ENCODE measurements around the gene ATP2B2. TPM values are rescaled to one million over a fixed set of nuclear protein-coding genes. Genes with fewer than 3 reads are reported as not detected.
A peak's percentile ranks its signal among the peaks of the same experiment; 100 is the strongest.

The ATP2B2 gene
- total and polyA plus RNA-seq, 2 donors from 2014 or later, result 0.19 to 0.22 TPM

GRCh38 chr3:10485806-10486205 is 19.6 kb downstream of the ATP2B2 start:
- Histone ChIP-seq H3K27me3 (ENCODE audit: control insufficient read depth, insufficient read depth, low read length) (no peaks in the 10 kb centered on the region), H3K4me1 (ENCODE audit: control insufficient read depth in 2 of 3, insufficient read depth in 2 of 3, low read depth in 1 of 3, low read length in 3 of 3) (no peaks in the 10 kb centered on the region), H3K4me3 (ENCODE audit: low read length in 3 of 3) (no peak overlapping the region), H3K9ac (ENCODE audit: low read length in 3 of 3) (no peak overlapping the region), H3K27ac (ENCODE audit: low read depth in 2 of 2, low read length in 2 of 2) (no peak overlapping the region), H3K9me3 (ENCODE audit: control insufficient read depth in 2 of 3, insufficient read depth in 1 of 3, low read length in 3 of 3) (no peaks in the 10 kb centered on the region), H3K36me3 (ENCODE audit: control insufficient read depth in 2 of 3, insufficient read depth in 3 of 3, low read length in 3 of 3) (no peaks in the 10 kb centered on the region)
- intact Hi-C loops (cut with DNase I), result no loop called here
- TF ChIP-seq, protein P1, sequence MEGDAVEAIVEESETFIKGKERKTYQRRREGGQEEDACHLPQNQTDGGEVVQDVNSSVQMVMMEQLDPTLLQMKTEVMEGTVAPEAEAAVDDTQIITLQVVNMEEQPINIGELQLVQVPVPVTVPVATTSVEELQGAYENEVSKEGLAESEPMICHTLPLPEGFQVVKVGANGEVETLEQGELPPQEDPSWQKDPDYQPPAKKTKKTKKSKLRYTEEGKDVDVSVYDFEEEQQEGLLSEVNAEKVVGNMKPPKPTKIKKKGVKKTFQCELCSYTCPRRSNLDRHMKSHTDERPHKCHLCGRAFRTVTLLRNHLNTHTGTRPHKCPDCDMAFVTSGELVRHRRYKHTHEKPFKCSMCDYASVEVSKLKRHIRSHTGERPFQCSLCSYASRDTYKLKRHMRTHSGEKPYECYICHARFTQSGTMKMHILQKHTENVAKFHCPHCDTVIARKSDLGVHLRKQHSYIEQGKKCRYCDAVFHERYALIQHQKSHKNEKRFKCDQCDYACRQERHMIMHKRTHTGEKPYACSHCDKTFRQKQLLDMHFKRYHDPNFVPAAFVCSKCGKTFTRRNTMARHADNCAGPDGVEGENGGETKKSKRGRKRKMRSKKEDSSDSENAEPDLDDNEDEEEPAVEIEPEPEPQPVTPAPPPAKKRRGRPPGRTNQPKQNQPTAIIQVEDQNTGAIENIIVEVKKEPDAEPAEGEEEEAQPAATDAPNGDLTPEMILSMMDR (IDR thresholded peaks at IDR 0.05; ENCODE audit: borderline replicate concordance, extremely low read depth, insufficient read depth), result no peak
- no peak for FAIRE-seq
- peak in 1 of 5 donors; percentile 63 for DNase-seq

DNA sequence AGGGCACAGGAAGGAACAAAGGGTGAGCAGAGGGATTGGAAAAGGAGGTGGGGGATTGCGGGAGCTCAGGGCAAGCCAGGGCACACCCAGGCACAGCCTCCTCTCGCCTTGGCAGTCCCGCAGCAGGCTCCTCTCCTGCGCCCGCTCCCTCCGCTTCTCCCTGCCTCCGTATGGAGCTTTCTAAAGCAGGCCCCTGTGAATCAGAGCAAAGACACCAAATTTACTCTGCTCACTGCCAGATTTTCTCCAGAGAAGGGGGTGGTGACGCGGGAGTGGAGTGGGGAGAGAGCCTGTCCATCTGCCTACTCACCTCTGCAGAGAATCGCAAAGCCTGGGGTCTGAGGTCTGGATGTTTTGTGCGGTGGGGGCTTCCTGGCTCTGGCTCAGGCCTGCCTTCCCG is 20.0 kb downstream of the ATP2B2 start:
- Histone ChIP-seq H3K4me3 (ENCODE audit: low read length in 3 of 3) (no peak overlapping the region), H3K9me3 (ENCODE audit: control insufficient read depth in 2 of 3, insufficient read depth in 1 of 3, low read length in 3 of 3) (no peaks in the 10 kb centered on the region), H3K4me1 (ENCODE audit: control insufficient read depth in 2 of 3, insufficient read depth in 2 of 3, low read depth in 1 of 3, low read length in 3 of 3) (no peaks in the 10 kb centered on the region), H3K27me3 (ENCODE audit: control insufficient read depth, insufficient read depth, low read length) (no peaks in the 10 kb centered on the region), H3K36me3 (ENCODE audit: control insufficient read depth in 2 of 3, insufficient read depth in 3 of 3, low read length in 3 of 3) (no peaks in the 10 kb centered on the region), H3K27ac (ENCODE audit: low read depth in 2 of 2, low read length in 2 of 2) (no peak overlapping the region), H3K9ac (ENCODE audit: low read length in 3 of 3) (no peak overlapping the region)
- TF ChIP-seq, protein P1 (IDR thresholded peaks at IDR 0.05; ENCODE audit: borderline replicate concordance, extremely low read depth, insufficient read depth), result no peak
- DNase-seq, result no peak
- no peak for FAIRE-seq
- intact Hi-C loops (cut with DNase I), result no loop called here

DNA sequence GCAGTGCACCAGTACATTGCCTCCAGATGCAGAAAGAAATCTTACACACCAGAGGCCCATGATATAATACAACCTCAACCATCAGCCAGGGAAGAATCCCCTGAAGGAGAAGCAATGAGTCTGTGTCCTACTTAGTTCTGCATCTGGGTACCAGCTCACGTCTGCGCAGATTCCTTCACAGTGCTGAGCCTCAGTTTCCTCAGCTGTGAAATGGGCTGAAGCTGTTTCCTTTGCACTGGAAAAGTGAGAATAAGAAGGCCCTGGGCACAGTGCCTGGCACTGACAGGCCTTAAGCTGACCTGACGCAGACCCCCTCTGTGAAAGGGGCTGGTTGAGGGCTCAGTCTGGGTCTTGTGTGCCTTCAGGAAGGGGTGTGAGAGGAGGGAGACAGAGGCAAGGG is 20.7 kb downstream of the ATP2B2 start:
- H3K27me3 ChIP-seq (ENCODE audit: control insufficient read depth, insufficient read depth, low read length), result no peaks in the 10 kb centered on the region
- intact Hi-C loops (cut with DNase I), result no loop called here
- no peaks in the 10 kb centered on the region for H3K36me3 ChIP-seq (ENCODE audit: control insufficient read depth in 2 of 3, insufficient read depth in 3 of 3, low read length in 3 of 3)
- no peak overlapping the region for H3K27ac ChIP-seq (ENCODE audit: low read depth in 2 of 2, low read length in 2 of 2)
- H3K9me3 ChIP-seq (ENCODE audit: control insufficient read depth in 2 of 3, insufficient read depth in 1 of 3, low read length in 3 of 3), result no peaks in the 10 kb centered on the region
- DNase-seq, result peak in 1 of 5 donors; percentile 41
- TF ChIP-seq, protein P1 (IDR thresholded peaks at IDR 0.05; ENCODE audit: borderline replicate concordance, extremely low read depth, insufficient read depth), result no peak
- FAIRE-seq, result no peak
- no peak overlapping the region for H3K4me3 ChIP-seq (ENCODE audit: low read length in 3 of 3)
- H3K4me1 ChIP-seq (ENCODE audit: control insufficient read depth in 2 of 3, insufficient read depth in 2 of 3, low read depth in 1 of 3, low read length in 3 of 3), result no peaks in the 10 kb centered on the region
- H3K9ac ChIP-seq (ENCODE audit: low read length in 3 of 3), result no peak overlapping the region

DNA sequence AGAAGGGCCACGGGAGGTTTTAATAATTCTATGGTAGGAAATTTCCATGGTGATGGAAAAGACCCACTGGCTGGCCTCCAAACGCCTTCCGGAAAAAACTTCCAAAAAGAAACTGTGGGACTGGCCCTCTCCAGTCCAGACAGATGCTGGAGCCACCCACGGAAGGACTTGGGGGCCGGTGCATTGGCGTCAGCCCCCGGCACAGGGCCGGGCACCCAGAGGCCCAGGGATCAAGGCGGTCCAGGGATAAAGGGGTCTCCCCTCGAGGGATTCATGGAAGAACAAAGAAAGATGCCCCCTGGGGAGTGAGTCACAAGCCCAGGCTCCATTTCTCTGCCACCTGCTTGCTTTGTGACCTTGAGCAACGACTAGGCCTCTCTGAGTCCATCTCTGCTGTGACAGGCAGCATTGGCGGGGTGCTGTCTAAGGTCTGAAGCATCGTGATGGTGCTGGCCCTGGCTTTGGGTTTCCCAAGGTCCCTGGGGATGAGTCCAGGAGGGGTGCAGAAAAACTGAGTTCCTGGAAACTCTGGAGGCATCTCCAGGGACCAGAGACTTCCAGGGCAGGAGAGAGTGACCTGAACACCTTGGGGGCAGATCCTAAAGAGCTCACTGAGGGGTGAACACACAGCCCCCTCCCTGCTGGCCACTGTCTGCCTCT is 21.6 kb downstream of the ATP2B2 start:
- Histone ChIP-seq H3K4me3 (ENCODE audit: low read length in 3 of 3) (no peak overlapping the region), H3K27me3 (ENCODE audit: control insufficient read depth, insufficient read depth, low read length) (no peaks in the 10 kb centered on the region), H3K27ac (ENCODE audit: low read depth in 2 of 2, low read length in 2 of 2) (no peak overlapping the region), H3K9me3 (ENCODE audit: control insufficient read depth in 2 of 3, insufficient read depth in 1 of 3, low read length in 3 of 3) (no peaks in the 10 kb centered on the region), H3K4me1 (ENCODE audit: control insufficient read depth in 2 of 3, insufficient read depth in 2 of 3, low read depth in 1 of 3, low read length in 3 of 3) (no peaks in the 10 kb centered on the region), H3K36me3 (ENCODE audit: control insufficient read depth in 2 of 3, insufficient read depth in 3 of 3, low read length in 3 of 3) (no peaks in the 10 kb centered on the region), H3K9ac (ENCODE audit: low read length in 3 of 3) (no peak overlapping the region)
- peak in 1 of 5 donors; percentile 45 for DNase-seq
- no peak for FAIRE-seq
- intact Hi-C loops (cut with DNase I), result no loop called here
- TF ChIP-seq, protein P1 (IDR thresholded peaks at IDR 0.05; ENCODE audit: borderline replicate concordance, extremely low read depth, insufficient read depth), result no peak

Measured in kidney (tissue), 14 donors.